ENCODE results near the gene PDSS2. TPM values are rescaled to one million over a fixed set of nuclear protein-coding genes. Genes with fewer than 3 reads are reported as not detected.

The PDSS2 gene
- total and polyA plus RNA-seq, 9 of the 15 experiments (the other 6 are each of a cell fraction or from before 2014, with no cell fraction given), result 5.8 to 21.1 (median 12.0) TPM

DNA sequence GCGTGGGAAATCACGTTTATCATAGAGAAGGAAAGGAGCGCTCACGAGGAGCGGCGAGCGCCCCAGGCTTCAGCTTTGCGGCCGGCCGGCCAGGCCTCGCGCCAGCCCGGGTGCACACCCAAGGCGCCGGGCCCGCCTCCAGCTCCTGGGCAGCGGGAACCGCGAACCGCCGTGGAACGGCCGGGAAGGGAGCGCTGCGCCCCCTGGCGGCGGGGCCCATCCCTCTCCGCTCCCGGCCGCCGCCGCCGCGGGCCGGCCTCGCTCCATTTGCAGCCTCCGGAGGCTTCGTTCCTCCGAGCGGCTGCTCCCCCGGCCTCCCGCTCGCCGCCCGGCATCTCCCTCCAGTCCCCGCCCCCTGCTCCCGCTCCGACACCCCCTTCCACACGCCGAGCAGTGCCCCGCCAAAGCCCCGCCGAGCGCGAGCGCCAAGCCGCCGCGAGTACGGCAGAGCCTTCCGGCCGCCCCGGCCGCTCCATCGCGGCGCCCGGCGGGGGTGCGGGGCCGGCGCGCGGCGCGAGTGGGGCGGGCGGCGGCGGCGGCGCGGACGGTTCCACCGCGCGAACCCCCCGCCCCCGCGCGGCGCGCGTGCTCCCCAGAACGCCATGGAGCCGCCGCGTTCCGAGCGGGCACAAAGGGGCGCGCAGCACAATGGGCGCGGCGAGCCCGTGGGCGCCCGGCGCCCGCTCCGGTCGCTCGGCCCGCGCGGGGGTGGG is 345.0 kb downstream of the PDSS2 start (continued):
- TF ChIP-seq, protein P1, sequence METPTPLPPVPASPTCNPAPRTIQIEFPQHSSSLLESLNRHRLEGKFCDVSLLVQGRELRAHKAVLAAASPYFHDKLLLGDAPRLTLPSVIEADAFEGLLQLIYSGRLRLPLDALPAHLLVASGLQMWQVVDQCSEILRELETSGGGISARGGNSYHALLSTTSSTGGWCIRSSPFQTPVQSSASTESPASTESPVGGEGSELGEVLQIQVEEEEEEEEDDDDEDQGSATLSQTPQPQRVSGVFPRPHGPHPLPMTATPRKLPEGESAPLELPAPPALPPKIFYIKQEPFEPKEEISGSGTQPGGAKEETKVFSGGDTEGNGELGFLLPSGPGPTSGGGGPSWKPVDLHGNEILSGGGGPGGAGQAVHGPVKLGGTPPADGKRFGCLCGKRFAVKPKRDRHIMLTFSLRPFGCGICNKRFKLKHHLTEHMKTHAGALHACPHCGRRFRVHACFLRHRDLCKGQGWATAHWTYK (CRISPR knock-in tag; IDR thresholded peaks at IDR 0.05), result peak; percentile 66; the same call in 1 of the 2 replicates
- no peak for TF ChIP-seq PYGO2 (tag; IDR thresholded peaks at IDR 0.05)
- no peak for TF ChIP-seq NFE2 (IDR thresholded peaks at IDR 0.05; ENCODE audit: low read depth)
- TF ChIP-seq MAZ (CRISPR knock-in tag; conservative IDR thresholded peaks at IDR 0.05 in 1 of 2, IDR thresholded peaks at IDR 0.05 in 1 of 2), result peak; percentile 55 to 79
- no peak for TF ChIP-seq GATA2 (CRISPR knock-in tag; IDR thresholded peaks at IDR 0.05)
- peak in 1 of 2 experiments; percentile 29; a peak in 1 of 4 replicates for TF ChIP-seq HDAC1 (IDR thresholded peaks at IDR 0.05)
- TF ChIP-seq, protein P2, sequence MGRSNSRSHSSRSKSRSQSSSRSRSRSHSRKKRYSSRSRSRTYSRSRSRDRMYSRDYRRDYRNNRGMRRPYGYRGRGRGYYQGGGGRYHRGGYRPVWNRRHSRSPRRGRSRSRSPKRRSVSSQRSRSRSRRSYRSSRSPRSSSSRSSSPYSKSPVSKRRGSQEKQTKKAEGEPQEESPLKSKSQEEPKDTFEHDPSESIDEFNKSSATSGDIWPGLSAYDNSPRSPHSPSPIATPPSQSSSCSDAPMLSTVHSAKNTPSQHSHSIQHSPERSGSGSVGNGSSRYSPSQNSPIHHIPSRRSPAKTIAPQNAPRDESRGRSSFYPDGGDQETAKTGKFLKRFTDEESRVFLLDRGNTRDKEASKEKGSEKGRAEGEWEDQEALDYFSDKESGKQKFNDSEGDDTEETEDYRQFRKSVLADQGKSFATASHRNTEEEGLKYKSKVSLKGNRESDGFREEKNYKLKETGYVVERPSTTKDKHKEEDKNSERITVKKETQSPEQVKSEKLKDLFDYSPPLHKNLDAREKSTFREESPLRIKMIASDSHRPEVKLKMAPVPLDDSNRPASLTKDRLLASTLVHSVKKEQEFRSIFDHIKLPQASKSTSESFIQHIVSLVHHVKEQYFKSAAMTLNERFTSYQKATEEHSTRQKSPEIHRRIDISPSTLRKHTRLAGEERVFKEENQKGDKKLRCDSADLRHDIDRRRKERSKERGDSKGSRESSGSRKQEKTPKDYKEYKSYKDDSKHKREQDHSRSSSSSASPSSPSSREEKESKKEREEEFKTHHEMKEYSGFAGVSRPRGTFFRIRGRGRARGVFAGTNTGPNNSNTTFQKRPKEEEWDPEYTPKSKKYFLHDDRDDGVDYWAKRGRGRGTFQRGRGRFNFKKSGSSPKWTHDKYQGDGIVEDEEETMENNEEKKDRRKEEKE (IDR thresholded peaks at IDR 0.05; ENCODE audit: borderline replicate concordance in 1 of 2, control insufficient read depth in 1 of 2, low read depth in 2 of 2, low read length in 1 of 2), result 0 out of 4 replicates have a peak, but pooled peaks of 1 of the 2 experiments have one; percentile 61
- no peak for TF ChIP-seq NBN (IDR thresholded peaks at IDR 0.05; ENCODE audit: low read depth)
- TF ChIP-seq RCOR1 (IDR thresholded peaks at IDR 0.05; ENCODE audit: borderline replicate concordance in 1 of 2, low read depth in 2 of 2, low read length in 2 of 2), result peak in 1 of 2 experiments; percentile 73; a peak in 2 of 4 replicates
- TF ChIP-seq RBM22 (IDR thresholded peaks at IDR 0.05; ENCODE audit: low read depth, low read length, poor library complexity, severe bottlenecking), result peak; percentile 39
- TF ChIP-seq PHB2 (IDR thresholded peaks at IDR 0.05; ENCODE audit: low read depth), result no peak
- TF ChIP-seq NCOA1 (IDR thresholded peaks at IDR 0.05; ENCODE audit: low read depth), result no peak
- 0 out of 2 replicates have a peak, but pooled peaks have one; percentile 24 for TF ChIP-seq CREM (IDR thresholded peaks at IDR 0.05; ENCODE audit: low read depth)
- no peak for TF ChIP-seq MTA1 (IDR thresholded peaks at IDR 0.05; ENCODE audit: borderline replicate concordance)
- no peak for TF ChIP-seq NFIX (CRISPR knock-in tag; IDR thresholded peaks at IDR 0.05; ENCODE audit: low read depth)
- peak; percentile 71 to 79 for TF ChIP-seq RAD21 (CRISPR knock-in tag; conservative IDR thresholded peaks at IDR 0.05 in 1 of 2, IDR thresholded peaks at IDR 0.05 in 1 of 2)
- TF ChIP-seq FUS (optimal IDR thresholded peaks at IDR 0.05; ENCODE audit: low read depth, low read length), result peak; percentile 79
- TF ChIP-seq POLR2A (conservative IDR thresholded peaks at IDR 0.05), result peak; percentile 65
- peak; percentile 34; the same call in 1 of the 2 replicates for TF ChIP-seq JUND (IDR thresholded peaks at IDR 0.05; ENCODE audit: borderline replicate concordance, low read depth, low read length)
- no peak; the same call in 2 of the 3 replicates for TF ChIP-seq JUND (tag; IDR thresholded peaks at IDR 0.05; ENCODE audit: borderline replicate concordance, low read depth, low read length)
- no peak for TF ChIP-seq ATF1 (CRISPR knock-in tag; IDR thresholded peaks at IDR 0.05)
- peak; percentile 28; the same call in 1 of the 2 replicates for TF ChIP-seq ATF1 (tag; IDR thresholded peaks at IDR 0.05)
- TF ChIP-seq ZNF347 (CRISPR knock-in tag; IDR thresholded peaks at IDR 0.05; ENCODE audit: low read depth), result no peak
- peak; percentile 98 for TF ChIP-seq RB1 (IDR thresholded peaks at IDR 0.05; ENCODE audit: low read depth)
- no peak for TF ChIP-seq RBM39 (optimal IDR thresholded peaks at IDR 0.05; ENCODE audit: low read depth, low read length)
- no peak for TF ChIP-seq HDAC3 (IDR thresholded peaks at IDR 0.05; ENCODE audit: borderline replicate concordance, partially characterized antibody)
